GM15510 (cell line): Measurements from ENCODE around the gene INPP4B.

ENCODE experiments used
- POLR2A ChIP-seq: IDR thresholded peaks from 3 replicates; pipeline ENCODE4 v1.6.1; 2011; ENCODE audit warnings: borderline replicate concordance; ENCODE audit not compliant: insufficient read length; ENCODE audit errors: extremely low read depth

The INPP4B gene

DNA sequence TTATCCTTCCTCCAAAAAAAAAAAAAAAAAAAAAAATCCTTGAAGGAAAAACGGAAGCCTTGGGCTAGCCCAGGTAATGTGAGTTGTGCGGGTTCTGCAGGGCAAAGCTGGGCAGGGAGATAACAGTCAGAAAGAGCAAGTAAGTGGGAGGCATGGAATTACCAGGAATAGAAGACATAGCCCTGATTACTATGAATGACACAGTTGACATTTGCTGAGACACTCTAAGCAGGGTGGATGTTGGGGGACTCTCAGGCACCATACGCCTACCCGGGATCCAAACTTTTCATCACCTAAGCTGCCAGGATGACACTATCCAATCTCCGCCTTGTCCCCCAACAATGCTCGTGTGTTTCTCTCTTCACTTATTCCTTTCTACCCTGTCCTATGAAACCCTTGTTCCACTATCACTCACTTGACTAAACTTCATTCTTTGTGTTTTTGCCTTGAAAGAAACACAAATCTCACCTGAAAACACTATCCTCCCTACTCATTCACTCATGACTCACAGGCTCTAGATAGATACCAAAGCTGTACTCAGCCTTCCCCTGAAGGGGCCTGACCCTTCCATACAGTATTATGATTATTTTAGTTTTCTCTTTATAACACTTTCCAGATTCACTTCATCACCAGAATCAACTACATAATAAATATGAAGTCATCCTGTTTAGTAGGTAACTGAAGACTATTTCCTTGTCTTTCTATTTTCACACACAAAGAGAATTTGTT lies 158.4 kb downstream of the INPP4B start:
- TF ChIP-seq POLR2A = no peak

GRCh38 chr4:142686081-142686480 lies 160.0 kb downstream of the INPP4B start:
- TF ChIP-seq POLR2A = no peak

DNA sequence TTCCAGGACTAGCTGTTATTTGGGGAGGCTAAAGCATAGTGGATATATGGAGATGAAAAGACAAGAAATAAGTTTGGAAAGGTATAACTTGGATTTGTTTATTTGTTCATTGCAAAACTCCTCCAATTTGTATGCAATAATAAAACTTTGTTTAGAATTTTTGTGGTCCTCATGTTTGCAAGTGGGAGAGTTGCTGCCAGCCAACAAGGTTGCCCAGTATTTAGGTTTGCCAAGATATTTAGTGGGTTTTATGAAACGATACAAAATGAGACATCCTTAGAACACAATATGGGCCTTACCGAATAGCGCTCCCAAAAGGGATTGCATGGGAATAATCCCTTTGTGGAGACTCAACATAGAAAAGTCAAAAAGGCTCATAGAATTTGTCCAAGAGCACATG lies 162.1 kb downstream of the INPP4B start:
- no peak for TF ChIP-seq POLR2A

- no peak for TF ChIP-seq POLR2A
Measured at GRCh38 chr4:142683503-142683902, 162.6 kb downstream of the INPP4B start.

DNA sequence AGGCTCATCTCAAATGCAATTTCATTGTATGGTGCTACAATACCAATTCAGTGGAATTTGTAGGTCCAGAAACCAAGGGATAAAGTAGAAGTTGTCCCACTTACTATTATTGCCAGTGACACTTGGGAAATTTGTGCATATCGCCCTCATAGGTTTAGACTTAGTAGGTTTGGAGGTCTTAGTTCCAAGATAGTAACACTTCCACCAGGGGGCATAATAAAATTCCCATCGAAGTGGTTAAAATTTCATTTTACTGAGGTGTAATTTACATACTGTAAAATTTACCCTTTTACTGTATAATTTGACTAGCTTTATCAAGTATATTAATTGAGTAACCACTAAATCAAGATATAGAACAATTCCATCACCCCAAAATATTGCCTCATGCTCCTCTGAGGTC lies 174.6 kb downstream of the INPP4B start:
- no peak for TF ChIP-seq POLR2A

- no peak for TF ChIP-seq POLR2A
Measured at GRCh38 chr4:142663828-142664227, 182.3 kb downstream of the INPP4B start.

GRCh38 chr4:142660728-142661127 lies 185.4 kb downstream of the INPP4B start:
- TF ChIP-seq POLR2A = no peak

- TF ChIP-seq POLR2A = no peak
Measured at GRCh38 chr4:142656178-142656577, 189.9 kb downstream of the INPP4B start.

DNA sequence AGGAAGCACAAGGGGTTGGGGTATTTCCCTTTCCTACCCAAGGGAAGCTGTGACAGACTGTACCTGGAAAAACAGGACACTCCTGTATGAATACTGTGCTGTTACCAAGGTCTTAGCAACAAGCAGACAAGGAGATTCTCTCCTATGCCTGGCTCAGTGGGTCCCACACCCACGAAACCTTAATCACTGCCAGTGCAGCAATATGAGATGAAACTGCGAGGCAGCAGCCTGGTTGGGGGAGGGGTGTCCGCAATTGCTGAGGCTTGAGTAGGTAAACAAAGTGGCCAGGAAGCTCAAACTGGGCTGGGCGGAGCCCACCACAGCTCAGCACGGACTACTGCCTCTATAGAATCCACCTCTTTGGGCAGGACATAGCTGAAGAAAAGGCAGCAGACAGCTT lies 197.7 kb downstream of the INPP4B start:
- TF ChIP-seq POLR2A = no peak

GRCh38 chr4:142645475-142646108 lies 200.5 kb downstream of the INPP4B start:
- no peak for TF ChIP-seq POLR2A

DNA sequence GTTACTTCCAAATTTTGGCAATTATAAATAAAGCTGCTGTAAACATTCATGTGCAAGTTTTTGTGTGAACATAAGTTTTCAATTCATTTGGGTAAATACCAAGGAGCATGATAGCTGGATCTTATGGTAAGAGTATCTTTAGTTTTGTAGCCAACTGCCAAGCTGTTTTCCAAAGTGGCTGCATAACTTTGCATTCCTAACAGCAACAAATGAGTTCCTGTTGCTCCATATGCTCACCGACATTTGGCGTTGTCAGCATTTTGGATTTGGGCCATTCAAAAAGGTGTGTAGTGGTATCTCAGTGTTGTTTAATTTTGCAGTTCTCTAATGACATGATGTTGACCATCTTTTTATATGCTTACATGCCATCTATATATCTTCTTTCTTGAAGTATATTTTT lies 208.5 kb downstream of the INPP4B start:
- no peak for TF ChIP-seq POLR2A

DNA sequence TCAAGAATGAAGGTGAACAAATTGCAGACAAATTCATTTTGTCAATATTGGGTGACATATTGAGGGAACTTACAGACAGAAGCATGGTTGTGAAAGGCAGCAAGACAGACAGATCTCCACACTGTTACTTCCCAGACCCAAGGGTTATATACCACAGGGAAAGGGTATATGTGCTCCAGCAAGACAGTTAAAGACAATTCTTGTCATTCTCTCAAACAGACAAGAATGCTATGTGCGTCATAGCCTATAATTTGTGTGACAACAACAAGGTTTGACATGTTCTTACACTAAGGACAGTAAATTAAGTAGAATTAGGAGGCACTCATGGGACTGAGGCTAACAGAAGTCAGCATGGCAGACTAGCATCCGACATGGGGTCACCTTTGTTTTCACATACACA lies 214.3 kb downstream of the INPP4B start:
- no peak for TF ChIP-seq POLR2A

- no peak for TF ChIP-seq POLR2A
Measured at GRCh38 chr4:142615324-142615665, 230.8 kb downstream of the INPP4B start.

DNA sequence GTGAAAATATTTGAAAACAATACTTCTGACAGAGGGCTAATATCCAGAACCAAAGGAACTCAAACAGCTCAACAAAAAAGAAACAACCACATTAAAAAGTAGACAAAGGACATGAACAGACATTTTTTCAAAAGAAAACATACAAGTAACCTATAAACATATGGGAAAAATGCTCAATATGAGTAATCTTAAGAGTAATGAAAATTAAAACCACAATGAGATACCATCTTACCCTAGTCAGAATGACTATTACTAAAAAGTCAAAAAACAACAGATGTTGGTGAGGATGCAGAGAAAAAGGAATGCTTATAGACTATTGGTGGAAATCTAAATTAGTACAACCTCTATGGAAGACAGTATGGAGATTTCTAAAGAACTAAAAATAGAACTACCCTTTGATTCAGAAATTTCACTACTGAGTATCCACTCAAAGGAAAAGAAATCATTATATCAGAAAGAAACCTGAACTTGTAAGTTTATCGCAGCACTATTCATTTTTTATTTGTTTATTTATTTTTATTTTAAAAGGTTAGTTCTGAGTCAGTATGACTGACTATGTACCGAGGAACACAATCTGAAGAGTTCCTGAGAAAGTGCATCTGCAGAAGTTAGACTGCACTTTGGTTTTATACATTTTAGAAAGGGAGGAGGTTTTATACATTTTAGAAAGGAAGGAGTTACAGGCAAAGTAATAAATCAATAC lies 231.3 kb downstream of the INPP4B start:
- TF ChIP-seq POLR2A = no peak

DNA sequence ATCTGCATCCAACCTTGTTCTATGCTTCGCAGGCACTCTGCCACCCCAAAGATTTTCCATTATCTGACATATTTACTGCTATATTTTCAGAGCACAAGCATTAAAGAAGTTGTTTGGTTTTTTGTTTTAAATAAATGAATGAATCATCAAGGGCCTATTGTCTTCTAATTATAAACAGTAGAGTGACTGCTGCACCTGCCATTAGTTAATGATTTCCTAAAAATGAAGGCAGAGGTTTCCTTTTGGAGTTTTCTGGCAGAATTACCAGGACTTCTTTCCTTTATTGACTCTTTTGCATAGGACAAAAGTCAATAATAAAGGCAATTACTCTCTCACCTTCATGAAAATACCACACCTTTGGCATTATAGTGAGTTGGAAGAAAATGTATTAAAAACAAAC lies 238.1 kb downstream of the INPP4B start:
- no peak for TF ChIP-seq POLR2A

GRCh38 chr4:142600952-142601351 lies 245.1 kb downstream of the INPP4B start:
- no peak for TF ChIP-seq POLR2A
